Tongue (tissue), 2 donors: ENCODE data around the gene UGT1A4. TPM values are rescaled to one million over a fixed set of nuclear protein-coding genes. Genes with fewer than 3 reads are reported as not detected.

ENCODE experiments used
- DNase-seq: peaks from one replicate; pipeline ENCODE4 v3.0.0-alpha.2; 2015
- total RNA-seq: library from RNA; depleted of rRNA; stranded (reverse); fragments of >200 nt; gene quantifications from one replicate; pipeline ENCODE4 v1.2.3, GENCODE V29; 2014

UGT1A4 gene
- total RNA-seq, 1 donor from 2014 or later, result 1.6 TPM

- DNase-seq, result no peak
These were observed 72.8 kb downstream of the UGT1A4 start for GRCh38 chr2:233791151-233791882.

DNA sequence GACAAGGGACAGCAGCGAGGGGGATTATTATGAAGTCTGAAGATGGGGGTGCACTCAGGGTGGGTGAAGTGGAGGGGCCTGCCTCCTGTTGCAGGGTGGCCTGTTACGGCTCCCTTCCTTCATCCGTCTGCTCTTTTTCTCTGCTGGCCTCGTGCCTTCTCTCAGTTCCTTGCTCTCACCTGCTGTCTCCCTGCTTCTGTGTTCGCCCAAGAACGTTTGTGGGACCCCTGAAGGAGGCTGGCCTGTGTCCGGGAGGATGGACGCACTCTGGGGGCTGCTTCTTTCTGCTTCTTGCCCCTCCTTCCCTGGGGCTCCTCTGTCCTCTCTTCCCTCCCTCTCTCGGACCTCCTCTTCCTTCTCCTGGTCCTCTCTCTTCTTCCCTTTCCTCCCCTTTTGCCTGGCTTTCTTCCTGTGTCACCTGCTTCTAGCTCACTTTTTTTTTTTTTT lies 73.4 kb downstream of the UGT1A4 start:
- no peak for DNase-seq

DNA sequence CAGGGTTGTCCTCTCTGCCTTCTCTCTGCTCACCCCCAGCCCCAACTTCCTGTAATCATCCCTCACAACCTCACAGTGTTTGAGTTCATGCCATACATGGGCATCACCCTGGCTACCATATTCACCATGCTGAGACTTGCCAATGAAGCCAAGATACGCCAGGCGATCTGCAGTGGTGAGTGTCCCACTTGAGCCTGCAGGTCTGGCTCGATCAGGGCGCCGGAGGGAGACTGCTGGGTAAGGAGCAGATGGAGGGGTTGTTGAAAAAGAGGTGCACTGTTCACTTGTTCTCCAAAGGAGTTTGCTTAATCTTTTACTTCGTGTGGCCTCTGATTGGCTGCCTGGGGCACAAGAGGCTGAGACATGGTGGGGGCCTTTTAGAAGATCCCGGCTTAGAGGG lies 74.2 kb downstream of the UGT1A4 start:
- no peak for DNase-seq

DNA sequence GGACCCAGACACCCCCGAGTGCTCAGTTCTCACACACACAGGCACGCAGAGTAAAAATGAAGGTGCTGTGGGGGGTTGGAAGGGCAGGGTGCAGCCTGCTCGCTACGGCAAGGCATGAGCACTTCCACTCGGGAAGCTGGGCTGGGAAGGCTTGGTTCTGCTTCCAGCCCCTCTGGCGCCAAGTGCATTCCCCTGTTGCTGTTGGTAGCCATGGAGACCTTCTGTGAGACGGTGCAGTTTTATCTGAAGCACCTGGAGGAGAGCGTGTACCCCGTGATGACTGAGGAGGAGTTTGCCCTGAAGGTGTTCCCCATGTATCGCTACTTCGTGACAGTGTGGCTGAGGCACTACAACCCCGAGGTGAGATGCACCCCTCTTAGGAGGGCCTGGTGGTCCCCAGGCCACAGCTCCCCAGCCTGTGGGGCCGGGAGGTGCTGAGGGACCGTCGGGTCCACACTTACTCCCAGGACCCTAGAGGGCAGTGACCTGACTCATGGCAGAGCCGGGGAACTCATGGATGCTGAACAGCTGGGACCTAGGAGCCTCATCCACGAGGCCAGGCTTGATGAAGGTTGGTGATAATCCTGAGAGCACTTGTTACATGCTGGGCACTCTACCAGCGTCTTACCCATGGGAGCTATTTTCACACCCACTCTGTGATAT lies 75.1 kb downstream of the UGT1A4 start:
- no peak for DNase-seq

GRCh38 chr2:233794128-233794658 lies 75.7 kb downstream of the UGT1A4 start:
- no peak for DNase-seq

- no peak for DNase-seq
These were observed 77.2 kb downstream of the UGT1A4 start for GRCh38 chr2:233795735-233796171.

- DNase-seq, result no peak
These were observed 77.7 kb downstream of the UGT1A4 start for GRCh38 chr2:233796254-233796653.

DNA sequence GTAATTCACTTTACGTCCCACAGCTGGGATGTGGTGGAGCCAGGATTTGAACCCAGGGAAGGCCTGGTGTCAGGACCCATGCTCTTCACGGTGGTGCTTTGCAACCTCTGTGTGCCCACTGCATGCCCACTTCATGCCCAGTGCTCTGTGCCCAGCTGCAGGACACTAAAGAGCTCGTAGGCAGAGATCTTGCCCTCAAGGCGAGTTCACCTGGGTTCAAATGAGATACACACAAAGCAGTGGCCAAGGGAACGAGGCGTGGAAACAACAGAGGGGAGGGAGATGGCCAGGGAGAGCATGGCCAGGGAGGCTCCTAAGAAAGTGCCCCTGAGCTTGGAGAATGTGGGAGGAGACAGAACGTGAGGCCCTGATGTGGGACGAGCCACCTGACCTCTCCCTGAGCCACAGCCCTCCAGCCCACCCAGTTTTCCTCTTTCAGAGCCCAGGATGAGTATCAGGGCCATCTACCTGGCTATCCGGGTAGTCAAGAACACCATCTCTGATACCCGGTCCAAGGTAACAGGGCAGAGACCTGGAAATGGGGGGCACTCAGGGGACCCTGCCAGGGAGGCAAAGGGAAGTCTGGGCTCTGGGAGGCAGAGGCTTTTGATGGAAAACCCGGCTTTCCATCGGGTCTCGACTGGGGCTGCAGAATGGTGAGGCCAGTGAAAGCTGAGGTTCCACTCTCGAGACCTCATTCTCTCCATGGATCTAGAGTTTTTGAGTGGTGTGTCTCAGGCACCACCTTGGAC lies 80.0 kb downstream of the UGT1A4 start:
- no peak for DNase-seq

DNA sequence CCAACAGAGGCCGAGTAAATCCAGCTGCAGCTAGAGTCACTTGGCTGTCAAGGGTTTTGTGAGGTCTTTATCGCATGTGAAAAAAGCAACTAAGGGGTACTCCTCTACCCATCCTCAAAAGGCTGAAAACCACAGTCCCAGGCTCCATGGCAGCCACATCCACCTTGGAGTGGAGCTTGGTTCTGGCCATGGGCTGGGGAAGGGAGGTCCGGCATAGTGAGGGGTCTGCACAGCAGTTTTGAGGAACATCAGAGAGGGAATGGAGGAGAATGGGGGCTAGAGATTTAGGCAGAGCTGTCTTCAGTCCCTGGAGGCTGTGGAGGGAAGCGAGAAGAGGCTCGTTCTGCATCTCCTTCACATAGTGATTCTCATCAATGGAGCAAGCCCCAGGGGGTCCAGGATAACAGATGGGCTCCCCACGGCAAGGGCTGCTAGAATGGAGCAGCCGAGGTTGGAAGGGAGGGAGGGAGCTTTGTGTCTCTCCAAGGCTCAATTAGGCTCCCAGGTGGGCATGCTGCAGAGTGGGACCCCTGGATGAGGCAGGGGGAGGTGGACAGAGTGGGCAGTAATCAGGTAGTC lies 80.6 kb downstream of the UGT1A4 start:
- no peak for DNase-seq

DNA sequence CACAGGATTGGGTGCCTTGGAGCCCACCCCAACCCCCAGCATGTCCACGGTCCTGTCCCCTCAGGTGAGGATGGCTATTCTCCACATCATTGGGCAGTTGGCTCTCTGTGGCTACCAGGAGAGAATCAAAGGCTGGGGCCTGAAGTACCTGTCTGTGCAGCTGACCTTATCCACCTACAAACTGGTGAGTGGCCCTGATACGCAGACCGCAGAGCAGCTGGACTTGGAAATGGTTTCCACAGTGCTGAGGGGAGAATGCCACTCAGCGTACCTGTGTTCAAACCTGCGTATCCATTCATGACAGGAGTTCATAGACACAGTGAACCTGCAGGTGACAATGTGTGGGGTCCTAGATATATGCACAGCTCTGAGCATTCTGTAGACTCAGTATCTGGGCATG lies 81.2 kb downstream of the UGT1A4 start:
- no peak for DNase-seq

- no peak for DNase-seq
These were observed 81.7 kb downstream of the UGT1A4 start for GRCh38 chr2:233800208-233800607.

DNA sequence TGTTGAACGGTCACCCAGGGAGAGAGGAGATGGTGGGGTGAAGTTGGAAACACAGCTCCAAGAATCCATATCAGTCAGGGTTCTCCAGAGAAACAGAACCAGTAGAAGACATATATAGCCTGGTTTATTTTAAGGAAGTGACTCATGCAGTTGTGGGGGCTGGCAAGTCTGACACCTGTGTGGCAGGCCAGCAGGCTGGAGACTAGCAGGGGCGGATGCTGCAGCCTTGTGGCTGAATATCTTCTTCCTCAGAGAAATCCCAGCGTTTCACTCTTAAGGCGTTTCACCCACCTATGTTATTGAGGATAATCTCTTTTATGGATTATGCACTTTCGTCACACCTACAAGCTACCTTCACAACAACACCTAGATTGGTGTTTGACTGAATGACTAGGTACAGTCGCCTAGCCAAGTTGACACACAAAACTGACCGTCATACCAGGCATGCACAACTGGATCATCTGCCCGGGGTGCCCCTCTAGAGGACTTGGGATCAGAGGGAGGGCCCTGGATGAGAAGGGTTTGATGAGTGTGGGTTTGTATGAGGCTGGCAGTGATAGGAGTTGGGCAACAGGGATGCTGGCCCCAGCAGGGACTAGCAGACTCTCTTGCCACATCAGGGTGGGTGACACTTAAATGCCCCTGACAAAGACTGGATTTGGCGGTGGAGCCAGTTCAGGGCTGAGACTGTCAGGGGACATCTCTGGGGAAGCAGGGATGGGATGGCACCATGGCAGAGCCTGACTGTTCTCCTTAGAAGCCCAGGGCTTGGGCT lies 83.0 kb downstream of the UGT1A4 start:
- DNase-seq, result no peak

DNA sequence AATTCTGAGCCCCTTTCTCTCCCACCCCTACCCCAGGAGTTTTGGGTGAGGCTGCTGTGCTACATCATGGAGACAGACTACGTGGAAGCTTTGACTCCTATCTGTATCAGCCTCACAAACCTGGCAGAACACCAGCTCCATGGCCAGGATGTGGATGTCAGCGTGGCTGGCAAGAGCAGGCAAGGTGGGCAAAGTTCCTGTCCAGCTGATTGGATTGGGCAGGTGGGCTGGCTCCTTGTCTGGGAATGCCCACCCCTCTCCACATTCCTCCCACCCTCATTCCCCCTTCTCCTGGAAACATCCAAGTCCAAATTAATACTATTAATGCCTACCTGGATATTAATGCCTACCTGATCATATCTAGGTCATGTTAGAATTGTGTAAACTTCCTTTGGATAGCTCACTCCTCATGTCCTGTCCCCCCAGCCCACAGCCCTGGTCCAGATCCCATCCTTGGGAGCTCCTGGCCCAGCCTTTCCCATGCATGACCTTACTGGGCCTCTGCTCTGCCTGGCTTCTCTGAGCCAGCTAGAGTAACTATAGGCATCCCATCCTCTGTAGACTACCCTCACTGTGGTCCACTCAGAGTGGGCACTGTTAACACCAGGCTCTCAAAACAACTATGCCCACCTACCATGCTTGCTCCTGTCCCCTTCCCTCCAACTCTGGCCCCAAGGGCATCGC lies 83.7 kb downstream of the UGT1A4 start:
- no peak for DNase-seq

GRCh38 chr2:233803292-233803911 lies 84.9 kb downstream of the UGT1A4 start:
- no peak for DNase-seq

GRCh38 chr2:233803994-233804393 lies 85.5 kb downstream of the UGT1A4 start:
- no peak for DNase-seq

GRCh38 chr2:233807215-233807865 lies 88.8 kb downstream of the UGT1A4 start:
- DNase-seq, result no peak

DNA sequence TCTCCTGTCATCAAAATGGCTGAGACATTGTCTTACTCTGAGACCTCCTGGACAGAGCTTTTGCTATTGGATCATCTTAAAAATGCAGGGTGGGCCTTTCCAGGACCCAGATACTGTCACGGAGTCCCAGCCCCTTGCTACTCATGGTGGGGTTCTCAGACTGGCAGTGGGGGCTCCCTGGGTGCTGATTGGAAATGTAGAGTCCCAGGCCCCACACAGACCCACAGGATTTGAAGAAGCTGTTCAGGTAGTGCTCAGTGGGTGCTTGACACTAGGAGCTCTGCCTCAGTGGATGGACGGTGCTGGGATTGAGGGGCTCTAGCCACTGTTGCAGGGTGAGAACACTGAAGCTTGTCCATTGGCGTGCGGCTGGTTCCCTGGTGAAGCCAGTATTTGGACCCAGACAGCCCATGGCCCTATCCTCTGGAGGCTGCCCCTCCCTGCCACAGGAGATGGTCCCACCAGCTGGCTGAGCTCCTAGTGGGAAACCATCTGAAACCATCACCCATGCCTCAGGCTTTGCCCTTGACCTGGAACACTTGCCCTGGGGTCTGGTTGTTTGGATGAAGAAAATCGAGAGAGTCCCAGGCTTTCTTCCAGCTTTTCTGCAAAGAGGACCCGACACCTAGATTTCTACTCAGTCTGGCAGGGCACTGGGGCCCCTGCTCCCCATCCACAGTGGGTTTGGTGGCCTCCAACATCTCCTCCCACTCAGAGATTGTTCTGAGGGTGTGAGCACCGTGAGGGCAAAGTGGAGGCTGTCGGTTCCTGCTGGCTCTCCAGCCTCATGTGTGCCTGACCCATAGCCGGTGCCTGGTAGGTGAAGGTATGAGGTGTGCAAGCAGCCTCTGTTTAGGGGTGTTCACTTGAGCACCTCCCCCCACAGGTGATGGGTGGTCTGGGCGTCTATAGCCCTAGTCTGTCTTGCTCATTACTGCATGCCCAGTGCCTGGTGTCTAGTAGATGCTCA lies 89.7 kb downstream of the UGT1A4 start:
- DNase-seq, result no peak

DNA sequence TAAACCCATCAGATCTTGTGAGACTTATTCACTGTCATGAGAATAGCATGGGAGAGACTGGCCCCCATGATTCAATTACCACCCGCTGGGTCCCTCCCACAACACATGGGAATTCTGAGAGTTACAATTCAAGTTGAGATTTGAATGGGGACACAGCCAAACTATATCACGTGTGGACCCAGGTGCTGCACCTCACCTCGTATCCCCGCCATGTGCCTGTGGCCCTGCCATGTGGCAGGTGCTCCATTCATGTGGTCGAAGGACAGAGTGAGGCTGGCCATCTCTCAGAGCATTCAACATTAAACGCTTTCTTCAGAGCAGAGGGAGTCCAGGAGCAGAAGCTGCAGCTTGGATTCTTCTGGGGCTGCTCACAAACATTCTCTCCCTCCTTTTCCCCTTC lies 91.8 kb downstream of the UGT1A4 start:
- no peak for DNase-seq

GRCh38 chr2:233811087-233811486 lies 92.6 kb downstream of the UGT1A4 start:
- no peak for DNase-seq
